ENCODE measurements around the gene TENM4. TPM values are rescaled to one million over a fixed set of nuclear protein-coding genes. Genes with fewer than 3 reads are reported as not detected.

TENM4 gene
- total and polyA plus RNA-seq, 4 donors = 0.02 to 0.33 (median 0.14) TPM

DNA sequence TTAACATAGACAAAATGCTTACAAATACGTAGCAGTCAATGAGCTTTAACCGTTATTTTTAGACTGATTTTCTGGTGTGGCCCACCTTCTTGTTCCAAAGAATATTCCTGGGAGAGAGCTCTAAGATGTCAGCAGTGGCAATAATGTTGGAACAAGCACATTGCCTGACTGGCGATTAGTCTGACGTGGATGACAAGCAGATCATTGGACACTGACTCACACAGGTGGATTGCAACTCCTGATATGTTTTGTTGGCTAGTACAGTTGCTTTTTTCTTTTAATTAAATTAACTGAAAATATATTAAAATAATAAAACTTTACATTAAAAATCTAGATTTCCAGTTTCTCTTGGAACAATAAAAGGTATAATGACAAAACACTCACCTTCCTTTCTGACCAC, 78.0 kb downstream of the TENM4 start:
- Histone ChIP-seq H3K4me1 (ENCODE audit: control insufficient read depth in 4 of 4, insufficient read depth in 4 of 4, low read length in 3 of 4) (no peaks in the 10 kb centered on the region), H3K9me3 (ENCODE audit: control insufficient read depth in 4 of 4, low read length in 3 of 4) (no peaks in the 10 kb centered on the region), H3K27me3 (ENCODE audit: control insufficient read depth in 4 of 4, insufficient read depth in 4 of 4, low read length in 3 of 4) (peaks cover 0 to 4% (median 0%) of the 10 kb centered on the region in 4 donors), H3K36me3 (ENCODE audit: control insufficient read depth in 4 of 4, insufficient read depth in 3 of 4, low read depth in 1 of 4, low read length in 3 of 4) (no peaks in the 10 kb centered on the region), H3K9ac (ENCODE audit: low read depth in 1 of 2, low read length in 2 of 2) (no peak overlapping the region), H3K4me3 (ENCODE audit: low read depth in 1 of 3, low read length in 3 of 3) (no peak overlapping the region), H3K27ac (ENCODE audit: low read depth in 1 of 2, low read length in 2 of 2) (no peak overlapping the region)
- 85% methylated on average over 4 of the region's 4 CpGs for WGBS
- no peak for DNase-seq (ENCODE audit: low spot score)
- TF ChIP-seq EGR1 (IDR thresholded peaks at IDR 0.05; ENCODE audit: low read depth in 2 of 2) (no peak), TAF1 (conservative IDR thresholded peaks at IDR 0.05) (no peak), RAD21 (IDR thresholded peaks at IDR 0.05) (no peak), ATF3 (IDR thresholded peaks at IDR 0.05) (no peak), GABPA (IDR thresholded peaks at IDR 0.05 in 1 of 2, conservative IDR thresholded peaks at IDR 0.05 in 1 of 2) (no peak), RXRA (IDR thresholded peaks at IDR 0.05) (no peak), MAX (IDR thresholded peaks at IDR 0.05) (no peak), HNF4G (IDR thresholded peaks at IDR 0.05) (no peak), REST (IDR thresholded peaks at IDR 0.05) (no peak), CTCF (IDR thresholded peaks at IDR 0.05; ENCODE audit: low read depth, low read length, missing input control) (no peak), SP1 (IDR thresholded peaks at IDR 0.05) (no peak)

DNA sequence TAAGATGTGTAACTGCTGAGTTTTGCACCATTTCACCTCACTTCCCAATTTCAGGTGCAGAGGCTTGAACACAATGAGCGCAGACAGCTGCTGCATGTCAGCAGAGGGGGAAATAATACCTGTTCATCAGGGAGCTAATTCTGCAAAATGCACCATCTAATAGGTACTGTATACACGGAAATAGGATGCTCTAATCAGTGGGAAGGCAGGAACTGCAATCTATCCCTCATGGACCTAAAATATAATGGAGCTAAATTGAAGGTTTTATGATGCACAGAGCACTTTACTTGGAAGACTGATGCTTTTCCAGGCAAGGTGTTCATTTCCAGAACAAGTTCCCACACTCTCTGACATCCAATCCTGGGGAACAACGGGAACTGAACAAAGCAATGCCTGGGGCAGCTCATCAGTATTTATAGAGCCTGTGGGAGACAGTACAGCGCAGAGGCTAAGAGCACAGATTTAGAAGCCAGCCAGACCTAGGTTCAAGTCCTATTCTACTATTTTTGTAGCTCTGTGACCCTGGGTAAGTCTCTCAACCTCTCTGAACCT, 78.5 kb downstream of the TENM4 start:
- 78% methylated on average over 4 of the region's 4 CpGs for WGBS
- H3K9me3 ChIP-seq (ENCODE audit: control insufficient read depth in 4 of 4, low read length in 3 of 4) = no peaks in the 10 kb centered on the region
- H3K27ac ChIP-seq (ENCODE audit: low read depth in 1 of 2, low read length in 2 of 2) = no peak overlapping the region
- no peak overlapping the region for H3K4me3 ChIP-seq (ENCODE audit: low read depth in 1 of 3, low read length in 3 of 3)
- no peaks in the 10 kb centered on the region for H3K36me3 ChIP-seq (ENCODE audit: control insufficient read depth in 4 of 4, insufficient read depth in 3 of 4, low read depth in 1 of 4, low read length in 3 of 4)
- DNase-seq (ENCODE audit: low spot score) = no peak
- no peak overlapping the region for H3K9ac ChIP-seq (ENCODE audit: low read depth in 1 of 2, low read length in 2 of 2)
- peaks cover 0 to 4% (median 0%) of the 10 kb centered on the region in 4 donors for H3K27me3 ChIP-seq (ENCODE audit: control insufficient read depth in 4 of 4, insufficient read depth in 4 of 4, low read length in 3 of 4)
- no peaks in the 10 kb centered on the region for H3K4me1 ChIP-seq (ENCODE audit: control insufficient read depth in 4 of 4, insufficient read depth in 4 of 4, low read length in 3 of 4)
- no peak for TF ChIP-seq EGR1 (IDR thresholded peaks at IDR 0.05; ENCODE audit: low read depth in 2 of 2)
- TF ChIP-seq TAF1 (conservative IDR thresholded peaks at IDR 0.05) = no peak
- no peak for TF ChIP-seq HNF4G (IDR thresholded peaks at IDR 0.05)
- TF ChIP-seq FOXA1 (IDR thresholded peaks at IDR 0.05) = no peak
- TF ChIP-seq, protein P1, sequence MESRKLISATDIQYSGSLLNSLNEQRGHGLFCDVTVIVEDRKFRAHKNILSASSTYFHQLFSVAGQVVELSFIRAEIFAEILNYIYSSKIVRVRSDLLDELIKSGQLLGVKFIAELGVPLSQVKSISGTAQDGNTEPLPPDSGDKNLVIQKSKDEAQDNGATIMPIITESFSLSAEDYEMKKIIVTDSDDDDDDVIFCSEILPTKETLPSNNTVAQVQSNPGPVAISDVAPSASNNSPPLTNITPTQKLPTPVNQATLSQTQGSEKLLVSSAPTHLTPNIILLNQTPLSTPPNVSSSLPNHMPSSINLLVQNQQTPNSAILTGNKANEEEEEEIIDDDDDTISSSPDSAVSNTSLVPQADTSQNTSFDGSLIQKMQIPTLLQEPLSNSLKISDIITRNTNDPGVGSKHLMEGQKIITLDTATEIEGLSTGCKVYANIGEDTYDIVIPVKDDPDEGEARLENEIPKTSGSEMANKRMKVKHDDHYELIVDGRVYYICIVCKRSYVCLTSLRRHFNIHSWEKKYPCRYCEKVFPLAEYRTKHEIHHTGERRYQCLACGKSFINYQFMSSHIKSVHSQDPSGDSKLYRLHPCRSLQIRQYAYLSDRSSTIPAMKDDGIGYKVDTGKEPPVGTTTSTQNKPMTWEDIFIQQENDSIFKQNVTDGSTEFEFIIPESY (IDR thresholded peaks at IDR 0.05) = no peak
- TF ChIP-seq CTCF (IDR thresholded peaks at IDR 0.05; ENCODE audit: low read depth, low read length, missing input control) = no peak
- no peak for TF ChIP-seq ATF3 (IDR thresholded peaks at IDR 0.05)
- TF ChIP-seq GABPA (IDR thresholded peaks at IDR 0.05 in 1 of 2, conservative IDR thresholded peaks at IDR 0.05 in 1 of 2) = no peak
- no peak for TF ChIP-seq HNF4A (conservative IDR thresholded peaks at IDR 0.05)
- no peak for TF ChIP-seq REST (IDR thresholded peaks at IDR 0.05)
- TF ChIP-seq SP1 (IDR thresholded peaks at IDR 0.05) = no peak
- TF ChIP-seq JUND (IDR thresholded peaks at IDR 0.05) = no peak
- no peak for TF ChIP-seq FOXA2 (IDR thresholded peaks at IDR 0.05)
- no peak for TF ChIP-seq NR2F2 (IDR thresholded peaks at IDR 0.05)
